ENCODE results near the gene KRR1.

DNA sequence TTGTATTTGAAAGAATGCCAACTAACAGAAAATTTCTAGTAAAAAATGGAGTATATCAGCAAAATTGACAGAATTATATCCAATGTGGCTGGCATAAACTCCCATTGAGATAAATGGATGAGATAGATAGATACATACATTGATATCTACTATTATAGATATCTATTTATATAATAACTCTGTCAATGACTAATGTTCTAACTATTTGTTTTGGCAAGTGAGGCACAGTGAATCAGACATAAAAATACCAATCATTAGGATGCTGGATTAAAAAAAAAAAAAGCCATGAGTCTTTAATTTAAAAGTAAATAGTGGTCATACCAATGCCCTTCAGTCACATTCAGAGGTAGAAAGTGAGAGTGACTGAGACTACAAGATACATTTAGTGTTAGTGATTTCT is 64.6 kb downstream of the KRR1 start:
- TF ChIP-seq, protein P1, sequence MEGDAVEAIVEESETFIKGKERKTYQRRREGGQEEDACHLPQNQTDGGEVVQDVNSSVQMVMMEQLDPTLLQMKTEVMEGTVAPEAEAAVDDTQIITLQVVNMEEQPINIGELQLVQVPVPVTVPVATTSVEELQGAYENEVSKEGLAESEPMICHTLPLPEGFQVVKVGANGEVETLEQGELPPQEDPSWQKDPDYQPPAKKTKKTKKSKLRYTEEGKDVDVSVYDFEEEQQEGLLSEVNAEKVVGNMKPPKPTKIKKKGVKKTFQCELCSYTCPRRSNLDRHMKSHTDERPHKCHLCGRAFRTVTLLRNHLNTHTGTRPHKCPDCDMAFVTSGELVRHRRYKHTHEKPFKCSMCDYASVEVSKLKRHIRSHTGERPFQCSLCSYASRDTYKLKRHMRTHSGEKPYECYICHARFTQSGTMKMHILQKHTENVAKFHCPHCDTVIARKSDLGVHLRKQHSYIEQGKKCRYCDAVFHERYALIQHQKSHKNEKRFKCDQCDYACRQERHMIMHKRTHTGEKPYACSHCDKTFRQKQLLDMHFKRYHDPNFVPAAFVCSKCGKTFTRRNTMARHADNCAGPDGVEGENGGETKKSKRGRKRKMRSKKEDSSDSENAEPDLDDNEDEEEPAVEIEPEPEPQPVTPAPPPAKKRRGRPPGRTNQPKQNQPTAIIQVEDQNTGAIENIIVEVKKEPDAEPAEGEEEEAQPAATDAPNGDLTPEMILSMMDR (IDR thresholded peaks at IDR 0.05) = no peak
- TF ChIP-seq POLR2AphosphoS5 (IDR thresholded peaks at IDR 0.05) (no peak), POLR2A (IDR thresholded peaks at IDR 0.05) (no peak)

Measured in prostate gland (tissue), 2 donors.